GM12891 (cell line): ENCODE measurements around the gene COQ3.
"Not testable (repeated sequence)": the region's sequence is repeated elsewhere in the genome, so short reads cannot be mapped to it uniquely, and the experiment has no call there.

ENCODE experiments used
- DNase-seq: peaks from one replicate; pipeline ENCODE4 v3.0.0; 2011; ENCODE audit warnings: low spot score; ENCODE audit not compliant: insufficient read length
- FAIRE-seq: peaks from 2 replicates; lab custom pipeline; 2011; peaks lifted over from hg19 to GRCh38; lab: Jason Lieb, UNC
- PAX5 ChIP-seq: IDR thresholded peaks from 2 replicates; pipeline ENCODE4 v1.6.1; 2011; ENCODE audit warnings: low read length, moderate library complexity, mild to moderate bottlenecking; ENCODE audit not compliant: insufficient read depth, severe bottlenecking
- POLR2A ChIP-seq: IDR thresholded peaks from 2 replicates; pipeline ENCODE4 v1.6.1; 2011; ENCODE audit warnings: low read depth, low read length, control low read depth
- POLR2AphosphoS5 ChIP-seq: IDR thresholded peaks from 2 replicates; pipeline ENCODE4 v1.6.1; 2011; ENCODE audit warnings: low read depth, low read length, control low read depth
- POU2F2 ChIP-seq: IDR thresholded peaks from 2 replicates; pipeline ENCODE4 v1.6.1; 2011; ENCODE audit warnings: low read depth, mild to moderate bottlenecking, control low read depth, low read length, moderate library complexity
- SPI1 ChIP-seq: IDR thresholded peaks from 2 replicates; pipeline ENCODE4 v1.6.1; 2011; ENCODE audit warnings: low read depth, low read length, control low read depth
- TAF1 ChIP-seq: IDR thresholded peaks from 2 replicates; pipeline ENCODE4 v1.6.1; 2011; ENCODE audit warnings: low read depth, low read length, control low read depth

COQ3 gene

GRCh38 chr6:99341862-99342455, 52.0 kb downstream of the COQ3 start:
- DNase-seq, result no peak
- FAIRE-seq, result peak; percentile 74
- TF ChIP-seq PAX5 (no peak), POU2F2 (no peak), SPI1 (no peak), POLR2AphosphoS5 (no peak), POLR2A (no peak), TAF1 (no peak)

- FAIRE-seq (no peak), DNase-seq (no peak)
- no peak for TF ChIP-seq POLR2AphosphoS5
- no peak for TF ChIP-seq TAF1
- TF ChIP-seq SPI1, result no peak
- no peak for TF ChIP-seq POLR2A
- TF ChIP-seq PAX5, result no peak
- TF ChIP-seq POU2F2, result no peak
Measured at GRCh38 chr6:99338188-99338587, 55.8 kb downstream of the COQ3 start.

GRCh38 chr6:99335298-99335697, 58.7 kb downstream of the COQ3 start:
- not testable (repeated sequence) for DNase-seq, FAIRE-seq

- TF ChIP-seq POLR2A (no peak), POLR2AphosphoS5 (no peak), PAX5 (no peak), POU2F2 (no peak), TAF1 (no peak), SPI1 (no peak)
Measured at GRCh38 chr6:99334526-99335127, 59.4 kb downstream of the COQ3 start.

GRCh38 chr6:99333068-99333467, 60.9 kb downstream of the COQ3 start:
- TF ChIP-seq POLR2AphosphoS5 (no peak), SPI1 (peak; percentile 96), PAX5 (no peak), POLR2A (no peak)
- peak; percentile 34 for DNase-seq
- FAIRE-seq, result peak; percentile 95

More at GRCh38 chr6:99334526-99335127, 59.4 kb downstream of the COQ3 start:
- peak; percentile 95 for FAIRE-seq
- DNase-seq, result no peak

- TF ChIP-seq POLR2AphosphoS5 (no peak), POU2F2 (no peak), SPI1 (no peak), POLR2A (no peak), PAX5 (no peak), TAF1 (no peak)
- DNase-seq (no peak), FAIRE-seq (no peak)
Measured at GRCh38 chr6:99331531-99331930, 62.5 kb downstream of the COQ3 start.

- TF ChIP-seq SPI1 (peak; percentile 75), PAX5 (no peak)
- DNase-seq, result peak; percentile 39
- peak; percentile 94 for FAIRE-seq
Measured at GRCh38 chr6:99330159-99330558, 63.8 kb downstream of the COQ3 start.

GRCh38 chr6:99324996-99325395, 69.0 kb downstream of the COQ3 start:
- no peak for FAIRE-seq
- no peak for DNase-seq
- TF ChIP-seq TAF1 (no peak), POLR2AphosphoS5 (no peak), POLR2A (no peak), POU2F2 (no peak), PAX5 (no peak), SPI1 (no peak)
